Measurements from ENCODE around the gene RNU5D-1. TPM values are rescaled to one million over a fixed set of nuclear protein-coding genes. Genes with fewer than 3 reads are reported as not detected.

RNU5D-1 gene
- total and polyA plus RNA-seq, 10 of the 15 experiments (the other 5 are each of a cell fraction or from before 2014, with no cell fraction given) = not detected

DNA sequence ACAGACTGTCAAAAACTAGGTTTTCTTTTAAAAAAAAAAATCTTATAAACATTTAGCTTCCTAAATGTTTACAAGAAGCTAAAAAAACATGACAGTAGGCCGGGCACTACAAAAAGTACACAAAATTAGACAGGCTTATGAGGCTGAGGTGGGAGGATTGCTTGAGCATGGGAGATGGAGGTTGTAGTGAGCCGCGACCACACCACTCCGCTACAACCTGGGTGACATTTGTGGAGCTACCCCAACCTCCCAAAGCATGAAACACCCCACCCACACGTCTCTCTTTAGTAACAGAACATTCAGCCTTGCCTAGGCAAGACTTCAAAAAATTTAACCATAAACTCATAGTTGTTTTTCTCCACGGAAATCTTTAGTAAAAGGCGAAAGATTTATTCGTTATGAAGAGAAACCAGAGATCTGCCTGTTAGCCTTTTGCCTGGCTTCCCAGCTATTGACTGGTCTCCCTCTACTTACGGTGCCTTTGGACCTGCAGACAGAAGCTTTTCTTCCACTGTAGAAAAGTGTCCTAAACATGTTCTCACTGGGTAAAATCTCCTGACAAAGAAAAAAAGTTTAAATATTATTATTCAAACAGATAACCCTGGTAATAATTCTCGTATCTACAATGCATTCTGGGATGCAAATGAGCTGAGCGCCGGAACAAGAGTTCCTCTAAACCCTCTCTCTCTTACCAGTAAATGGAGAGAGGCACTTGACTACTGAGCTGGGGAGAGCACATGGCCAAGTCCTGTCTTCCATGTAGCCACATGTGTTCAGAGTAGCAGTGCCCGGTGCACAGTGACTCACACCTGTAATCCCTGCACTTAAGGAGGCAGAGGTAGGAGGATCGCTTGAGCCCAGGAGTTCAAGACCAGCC lies 9.2 kb downstream of the RNU5D-1 start (continued):
- TF ChIP-seq CUX1 (IDR thresholded peaks at IDR 0.05; ENCODE audit: insufficient replicate concordance, low read depth, low read length) = no peak
- TF ChIP-seq ATF3 (IDR thresholded peaks at IDR 0.05; ENCODE audit: borderline replicate concordance, extremely low read depth, low read depth, low read length) = no peak
- peak; percentile 100 for TF ChIP-seq MTA3 (IDR thresholded peaks at IDR 0.05; ENCODE audit: borderline replicate concordance, low read length)
- TF ChIP-seq, protein P1, sequence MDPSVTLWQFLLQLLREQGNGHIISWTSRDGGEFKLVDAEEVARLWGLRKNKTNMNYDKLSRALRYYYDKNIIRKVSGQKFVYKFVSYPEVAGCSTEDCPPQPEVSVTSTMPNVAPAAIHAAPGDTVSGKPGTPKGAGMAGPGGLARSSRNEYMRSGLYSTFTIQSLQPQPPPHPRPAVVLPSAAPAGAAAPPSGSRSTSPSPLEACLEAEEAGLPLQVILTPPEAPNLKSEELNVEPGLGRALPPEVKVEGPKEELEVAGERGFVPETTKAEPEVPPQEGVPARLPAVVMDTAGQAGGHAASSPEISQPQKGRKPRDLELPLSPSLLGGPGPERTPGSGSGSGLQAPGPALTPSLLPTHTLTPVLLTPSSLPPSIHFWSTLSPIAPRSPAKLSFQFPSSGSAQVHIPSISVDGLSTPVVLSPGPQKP (IDR thresholded peaks at IDR 0.05; ENCODE audit: low read depth, low read length) = no peak
- TF ChIP-seq CREM (IDR thresholded peaks at IDR 0.05; ENCODE audit: low read depth) = peak; percentile 96
- TF ChIP-seq SIX5 (IDR thresholded peaks at IDR 0.05; ENCODE audit: low read depth, low read length, severe bottlenecking) = peak; percentile 47
- no peak for TF ChIP-seq CBX3 (IDR thresholded peaks at IDR 0.05; ENCODE audit: borderline replicate concordance, low read depth)
- TF ChIP-seq HDAC2 (IDR thresholded peaks at IDR 0.05) = no peak
- peak; percentile 80 for TF ChIP-seq HCFC1 (IDR thresholded peaks at IDR 0.05; ENCODE audit: low read length)
- TF ChIP-seq, protein P2, sequence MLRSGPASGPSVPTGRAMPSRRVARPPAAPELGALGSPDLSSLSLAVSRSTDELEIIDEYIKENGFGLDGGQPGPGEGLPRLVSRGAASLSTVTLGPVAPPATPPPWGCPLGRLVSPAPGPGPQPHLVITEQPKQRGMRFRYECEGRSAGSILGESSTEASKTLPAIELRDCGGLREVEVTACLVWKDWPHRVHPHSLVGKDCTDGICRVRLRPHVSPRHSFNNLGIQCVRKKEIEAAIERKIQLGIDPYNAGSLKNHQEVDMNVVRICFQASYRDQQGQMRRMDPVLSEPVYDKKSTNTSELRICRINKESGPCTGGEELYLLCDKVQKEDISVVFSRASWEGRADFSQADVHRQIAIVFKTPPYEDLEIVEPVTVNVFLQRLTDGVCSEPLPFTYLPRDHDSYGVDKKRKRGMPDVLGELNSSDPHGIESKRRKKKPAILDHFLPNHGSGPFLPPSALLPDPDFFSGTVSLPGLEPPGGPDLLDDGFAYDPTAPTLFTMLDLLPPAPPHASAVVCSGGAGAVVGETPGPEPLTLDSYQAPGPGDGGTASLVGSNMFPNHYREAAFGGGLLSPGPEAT (IDR thresholded peaks at IDR 0.05; ENCODE audit: low read depth) = peak; percentile 76
- no peak for TF ChIP-seq E2F4 (IDR thresholded peaks at IDR 0.05; ENCODE audit: low read depth, low read length)
- TF ChIP-seq CREB1 (IDR thresholded peaks at IDR 0.05; ENCODE audit: low read depth) = peak; percentile 85
- TF ChIP-seq POLR2A (IDR thresholded peaks at IDR 0.05; ENCODE audit: low read depth, low read length) = peak; percentile 97
- TF ChIP-seq, protein P3, sequence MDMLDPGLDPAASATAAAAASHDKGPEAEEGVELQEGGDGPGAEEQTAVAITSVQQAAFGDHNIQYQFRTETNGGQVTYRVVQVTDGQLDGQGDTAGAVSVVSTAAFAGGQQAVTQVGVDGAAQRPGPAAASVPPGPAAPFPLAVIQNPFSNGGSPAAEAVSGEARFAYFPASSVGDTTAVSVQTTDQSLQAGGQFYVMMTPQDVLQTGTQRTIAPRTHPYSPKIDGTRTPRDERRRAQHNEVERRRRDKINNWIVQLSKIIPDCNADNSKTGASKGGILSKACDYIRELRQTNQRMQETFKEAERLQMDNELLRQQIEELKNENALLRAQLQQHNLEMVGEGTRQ (IDR thresholded peaks at IDR 0.05; ENCODE audit: borderline replicate concordance, low read depth, low read length) = no peak; the same call in 1 of the 2 replicates
- TF ChIP-seq SMC3 (IDR thresholded peaks at IDR 0.05; ENCODE audit: borderline replicate concordance, low read length) = no peak
- no peak for TF ChIP-seq ZNF217 (IDR thresholded peaks at IDR 0.05)
- TF ChIP-seq ZNF207 (IDR thresholded peaks at IDR 0.05; ENCODE audit: borderline replicate concordance) = peak; percentile 95; the same call in 1 of the 2 replicates
- peak; percentile 48; the same call in 1 of the 2 replicates for TF ChIP-seq NR2F1 (conservative IDR thresholded peaks at IDR 0.05)
- TF ChIP-seq NFXL1 (IDR thresholded peaks at IDR 0.05; ENCODE audit: borderline replicate concordance) = no peak
